H9 (cell line): ENCODE measurements around the gene RASIP1. TPM values are rescaled to one million over a fixed set of nuclear protein-coding genes. Genes with fewer than 3 reads are reported as not detected.
A peak's percentile ranks its signal among the peaks of the same experiment; 100 is the strongest.

Experiments
- DNase-seq: peaks from one replicate; pipeline ENCODE4 v3.0.0-alpha.2; 2017
- H2AFZ ChIP-seq: one replicate; pipeline ENCODE4 v1.6.1; 2013; ENCODE audit warnings: mild to moderate bottlenecking, low read length, control low read depth, moderate library complexity
- H2AK5ac ChIP-seq: 2 replicates; pipeline ENCODE4 v1.6.1; 2013; ENCODE audit warnings: low read length, control low read depth, mixed read lengths; ENCODE audit not compliant: insufficient read length
- H2BK120ac ChIP-seq: one replicate; pipeline ENCODE4 v1.6.1; 2013; ENCODE audit warnings: low read depth, mild to moderate bottlenecking, low read length, control low read depth, inconsistent platforms; ENCODE audit not compliant: poor library complexity, severe bottlenecking
- H2BK12ac ChIP-seq: 2 replicates; pipeline ENCODE4 v1.6.1; 2013; ENCODE audit warnings: low read length, control low read depth, mixed read lengths, low read depth; ENCODE audit not compliant: insufficient read length
- H2BK15ac ChIP-seq: 2 replicates; pipeline ENCODE4 v1.6.1; 2013; ENCODE audit warnings: low read depth, low read length, control low read depth
- H2BK20ac ChIP-seq: one replicate; pipeline ENCODE4 v1.6.1; 2013; ENCODE audit warnings: low read depth, mild to moderate bottlenecking, low read length, control low read depth, inconsistent platforms; ENCODE audit not compliant: poor library complexity, severe bottlenecking
- H2BK5ac ChIP-seq: 2 replicates; pipeline ENCODE4 v1.6.1; 2013; ENCODE audit warnings: low read length, control low read depth, mixed read lengths; ENCODE audit not compliant: insufficient read length
- H3K14ac ChIP-seq: 2 replicates; pipeline ENCODE4 v1.6.1; 2013; ENCODE audit warnings: low read length, control low read depth; ENCODE audit not compliant: insufficient read depth
- H3K18ac ChIP-seq: 2 replicates; pipeline ENCODE4 v1.6.1; 2013; ENCODE audit warnings: low read depth, mild to moderate bottlenecking, mixed read lengths, low read length, control low read depth; ENCODE audit not compliant: insufficient read length
- H3K23ac ChIP-seq: 2 replicates; pipeline ENCODE4 v1.6.1; 2013; ENCODE audit warnings: low read length, control low read depth, mixed read lengths, low read depth; ENCODE audit not compliant: insufficient read length
- H3K23me2 ChIP-seq: 2 replicates; pipeline ENCODE4 v1.6.1; 2013; ENCODE audit warnings: low read depth, mild to moderate bottlenecking, mixed read lengths, low read length, control low read depth; ENCODE audit not compliant: insufficient read length, poor library complexity, severe bottlenecking
- H3K27ac ChIP-seq: 2 replicates; pipeline ENCODE4 v1.5.1; 2013; ENCODE audit warnings: low read length, control low read depth, mixed read lengths, low read depth; ENCODE audit not compliant: insufficient read length
- H3K27me3 ChIP-seq: 2 replicates; pipeline ENCODE4 v1.6.1; 2013; ENCODE audit warnings: low read length, control low read depth, inconsistent platforms; ENCODE audit not compliant: insufficient read depth
- H3K4ac ChIP-seq: 2 replicates; pipeline ENCODE4 v1.6.1; 2013; ENCODE audit warnings: low read depth, mild to moderate bottlenecking, control low read depth, inconsistent platforms, low read length, moderate library complexity
- H3K4me1 ChIP-seq: 2 replicates; pipeline ENCODE4 v1.6.1; 2013; ENCODE audit warnings: low read length, control low read depth, inconsistent platforms; ENCODE audit not compliant: insufficient read depth
- H3K4me2 ChIP-seq: 2 replicates; pipeline ENCODE4 v1.6.1; 2013; ENCODE audit warnings: low read length, control low read depth, mixed read lengths; ENCODE audit not compliant: insufficient read length, insufficient read depth
- H3K56ac ChIP-seq: 2 replicates; pipeline ENCODE4 v1.6.1; 2013; ENCODE audit warnings: low read depth, mild to moderate bottlenecking, mixed read lengths, low read length, control low read depth; ENCODE audit not compliant: insufficient read length
- H3K79me1 ChIP-seq: 2 replicates; pipeline ENCODE4 v1.6.1; 2013; ENCODE audit warnings: low read depth, mild to moderate bottlenecking, moderate library complexity, low read length, control low read depth, inconsistent platforms; ENCODE audit not compliant: insufficient read depth, poor library complexity, severe bottlenecking
- H3K79me2 ChIP-seq: 2 replicates; pipeline ENCODE4 v1.6.1; 2013; ENCODE audit warnings: low read length, control low read depth, inconsistent platforms; ENCODE audit not compliant: insufficient read depth
- H3K9ac ChIP-seq: 2 replicates; pipeline ENCODE4 v1.6.1; 2013; ENCODE audit warnings: low read length, control low read depth, mixed read lengths; ENCODE audit not compliant: insufficient read length; ENCODE audit errors: extremely low read depth
- H3K9me3 ChIP-seq: one replicate; pipeline ENCODE4 v1.6.1; 2013; ENCODE audit warnings: low read depth, low read length, inconsistent platforms; ENCODE audit not compliant: control insufficient read depth
- H3T11ph ChIP-seq: one replicate; pipeline ENCODE4 v1.6.1; 2013; ENCODE audit warnings: mild to moderate bottlenecking, low read length, control low read depth, inconsistent platforms
- H4K20me1 ChIP-seq: one replicate; pipeline ENCODE4 v1.6.1; 2013; ENCODE audit not compliant: control insufficient read depth, insufficient read length, insufficient read depth
- H4K5ac ChIP-seq: 2 replicates; pipeline ENCODE4 v1.6.1; 2013; ENCODE audit warnings: low read depth, mild to moderate bottlenecking, mixed read lengths, low read length, control low read depth; ENCODE audit not compliant: insufficient read length
- H4K8ac ChIP-seq: replicated peaks from 2 replicates; pipeline ENCODE4 v1.6.1; 2013; ENCODE audit warnings: low read length, control low read depth, mixed read lengths, low read depth; ENCODE audit not compliant: insufficient read length
- H4K91ac ChIP-seq: 2 replicates; pipeline ENCODE4 v1.6.1; 2013; ENCODE audit warnings: low read depth, mild to moderate bottlenecking, moderate library complexity, mixed read lengths, low read length, control low read depth; ENCODE audit not compliant: insufficient read length
- H3K27ac Mint-ChIP-seq, 3 experiments: 2 replicates in 2 of 3; 3 replicates in 1 of 3; pipeline ENCODE4 v1.8.0; 2020 to 2021; ENCODE audit warnings: mixed read lengths in 3 of 3, mild to moderate bottlenecking in 1 of 3, moderate library complexity in 1 of 3
- H3K27me3 Mint-ChIP-seq: 2 replicates; pipeline ENCODE4 v1.8.0; 2021; ENCODE audit warnings: low read depth, mild to moderate bottlenecking, moderate library complexity, mixed read lengths
- H3K36me3 Mint-ChIP-seq, 3 experiments: 2 replicates in 2 of 3; 3 replicates in 1 of 3; pipeline ENCODE4 v1.8.0; 2020 to 2021; ENCODE audit warnings: low read depth in 3 of 3, mixed read lengths in 3 of 3; ENCODE audit not compliant: insufficient read depth in 1 of 3
- H3K4me1 Mint-ChIP-seq, 2 experiments: 2 replicates each; pipeline ENCODE4 v1.8.0; 2020; ENCODE audit warnings: mixed read lengths in 2 of 2
- H3K4me3 Mint-ChIP-seq, 2 experiments: 2 replicates in 1 of 2; 3 replicates in 1 of 2; pipeline ENCODE4 v1.8.0; 2020 to 2021; ENCODE audit warnings: mild to moderate bottlenecking in 2 of 2, mixed read lengths in 2 of 2, moderate library complexity in 1 of 2
- H3K9me3 Mint-ChIP-seq, 2 experiments: 2 replicates in 1 of 2; 3 replicates in 1 of 2; pipeline ENCODE4 v1.8.0; 2020; ENCODE audit warnings: mild to moderate bottlenecking in 2 of 2, mixed read lengths in 2 of 2, moderate library complexity in 1 of 2
- CTCF ChIP-seq: fragments of 200-600 bp; sonication (generic); conservative IDR thresholded peaks from 3 replicates; pipeline ENCODE4 v1.8.0; 2021; ENCODE audit warnings: antibody characterized with exemption, mild to moderate bottlenecking
- WGBS: extraction: QIAGEN DNeasy Blood & Tissue Kit; methylation state at CpG from one replicate; pipeline ENCODE4 v1.1.7; 2013; ENCODE audit warnings: missing lambda C conversion rate, low lambda C conversion rate, mixed read lengths; ENCODE audit not compliant: insufficient read length; ENCODE audit errors: extremely low coverage; 5-methylcytosine and 5-hydroxymethylcytosine counted together
- total RNA-seq: library from RNA; stranded (reverse); gene quantifications from 2 replicates; pipeline ENCODE4 v1.2.1, GENCODE V29; 2021

The RASIP1 gene
- total RNA-seq, 1 experiment from 2014 or later, result 2.4 TPM

DNA sequence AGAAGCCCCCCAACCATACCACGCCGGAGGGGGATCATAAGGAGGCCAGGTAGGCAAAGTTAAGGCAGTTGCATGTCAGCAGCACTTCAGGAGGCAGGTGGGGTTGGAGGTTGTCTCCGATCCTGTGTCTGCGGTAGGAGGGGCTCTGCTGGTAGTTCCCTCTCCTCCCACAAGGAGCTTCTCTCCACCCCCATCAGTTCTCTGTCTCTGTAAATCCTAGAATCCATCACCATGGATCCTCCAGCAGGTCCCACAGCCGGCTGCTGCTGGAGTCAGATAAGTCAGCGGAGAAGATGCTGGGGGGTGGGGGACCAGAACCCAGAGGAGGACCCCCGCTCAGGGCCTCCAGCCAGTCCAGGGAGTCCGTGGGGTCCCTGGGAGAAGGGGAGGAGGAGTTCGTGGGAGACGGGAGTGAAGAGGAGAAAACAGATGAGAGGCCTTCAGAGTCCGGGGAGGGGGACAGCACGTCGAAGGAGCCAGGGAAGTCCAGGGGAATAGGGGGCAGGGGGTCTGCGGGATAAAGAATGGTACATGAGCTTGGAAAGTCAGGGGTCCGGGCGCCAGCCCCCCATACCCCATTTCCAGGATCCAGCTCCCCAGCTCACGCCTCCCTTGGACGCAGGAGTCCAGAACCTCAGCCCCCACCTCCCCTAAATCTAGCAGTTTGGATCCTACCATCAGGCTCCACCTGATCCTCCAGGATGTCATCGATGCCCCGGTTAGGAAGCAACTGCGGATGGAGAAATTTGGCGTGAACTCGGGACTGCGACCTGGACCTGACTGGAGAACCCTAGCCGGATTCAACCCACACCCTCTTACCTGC, 27.2 kb downstream of the RASIP1 start:
- no peak overlapping the region for H2BK15ac ChIP-seq

More for the DNA sequence above, 27.2 kb downstream of the RASIP1 start:
- no peak overlapping the region for H2AK5ac ChIP-seq
- H3K79me1 ChIP-seq, result no peaks in the 10 kb centered on the region
- H4K5ac ChIP-seq, result no peak overlapping the region
- H3T11ph ChIP-seq, result no peak overlapping the region
- no peak overlapping the region for H3K27ac ChIP-seq
- Mint-ChIP-seq H3K4me1 (peaks cover 26 to 39% of the 10 kb centered on the region in 2 experiments), H3K27ac (peak overlapping the region in 1 of 3 experiments; percentile 42; a peak in 2 of 7 replicates), H3K36me3 (peaks cover 8 to 11% (median 8%) of the 10 kb centered on the region in 3 experiments; a peak in 6 of 7 replicates), H3K4me3 (peak overlapping the region; percentile 79 to 95), H3K9me3 (peaks cover 5 to 6% of the 10 kb centered on the region in 2 experiments; a peak in 4 of 5 replicates), H3K27me3 (peaks cover 4% of the 10 kb centered on the region)
- H3K79me2 ChIP-seq, result no peaks in the 10 kb centered on the region
- H2BK12ac ChIP-seq, result no peak overlapping the region
- H2BK20ac ChIP-seq, result no peak overlapping the region
- no peak overlapping the region for H2AFZ ChIP-seq
- H3K14ac ChIP-seq, result no peak overlapping the region
- no peak overlapping the region for H2BK5ac ChIP-seq
- no peaks in the 10 kb centered on the region for H3K9me3 ChIP-seq
- peaks cover 8% of the 10 kb centered on the region for H3K23me2 ChIP-seq
- H3K4me1 ChIP-seq, result no peaks in the 10 kb centered on the region; the same call in 1 of the 2 replicates
- no peak overlapping the region for H3K4ac ChIP-seq
- peak overlapping the region; percentile 16 for H3K9ac ChIP-seq
- no peak overlapping the region for H3K18ac ChIP-seq
- DNase-seq, result peak; percentile 83
- TF ChIP-seq CTCF, result peak; percentile 50
- H3K23ac ChIP-seq, result no peak overlapping the region
- H4K8ac ChIP-seq, result no peak overlapping the region
- no peaks in the 10 kb centered on the region for H4K20me1 ChIP-seq
- no peak overlapping the region for H4K91ac ChIP-seq
- no CpG with 5 or more reads among the region's 25 CpGs for WGBS
- H2BK120ac ChIP-seq, result no peak overlapping the region
- H3K27me3 ChIP-seq, result no peaks in the 10 kb centered on the region
- H3K56ac ChIP-seq, result no peak overlapping the region
- peak overlapping the region; percentile 64 for H3K4me2 ChIP-seq
